GM19193 (cell line): Measurements from ENCODE around the gene BCAS1.

ENCODE experiments used
- POLR2A ChIP-seq: IDR thresholded peaks from 4 replicates; pipeline ENCODE4 v1.6.1; 2011; ENCODE audit not compliant: insufficient read depth, insufficient read length; ENCODE audit errors: extremely low read depth

Gene BCAS1

GRCh38 chr20:53935344-53936084 lies 134.9 kb downstream of the BCAS1 start:
- no peak for TF ChIP-seq POLR2A

- no peak for TF ChIP-seq POLR2A
These were observed 135.7 kb downstream of the BCAS1 start for GRCh38 chr20:53934421-53935343.

- no peak for TF ChIP-seq POLR2A
These were observed 137.1 kb downstream of the BCAS1 start for GRCh38 chr20:53933232-53933846.

- TF ChIP-seq POLR2A, result no peak
These were observed 138.8 kb downstream of the BCAS1 start for GRCh38 chr20:53931597-53931996.

GRCh38 chr20:53930651-53931504 lies 139.5 kb downstream of the BCAS1 start:
- no peak for TF ChIP-seq POLR2A

- TF ChIP-seq POLR2A, result no peak
These were observed 140.3 kb downstream of the BCAS1 start for GRCh38 chr20:53929974-53930650.

GRCh38 chr20:53929399-53929798 lies 141.0 kb downstream of the BCAS1 start:
- TF ChIP-seq POLR2A, result no peak

- no peak for TF ChIP-seq POLR2A
These were observed 142.4 kb downstream of the BCAS1 start for GRCh38 chr20:53927990-53928389.

GRCh38 chr20:53926428-53927028 lies 143.9 kb downstream of the BCAS1 start:
- no peak for TF ChIP-seq POLR2A

GRCh38 chr20:53925651-53926401 lies 144.6 kb downstream of the BCAS1 start:
- no peak for TF ChIP-seq POLR2A

- no peak for TF ChIP-seq POLR2A
These were observed 146.6 kb downstream of the BCAS1 start for GRCh38 chr20:53923566-53924369.

- TF ChIP-seq POLR2A, result no peak
These were observed 147.5 kb downstream of the BCAS1 start for GRCh38 chr20:53922901-53923314.

GRCh38 chr20:53921443-53921973 lies 148.9 kb downstream of the BCAS1 start:
- TF ChIP-seq POLR2A, result no peak
